ENCODE data around the gene ZNF189.

Gene ZNF189

GRCh38 chr9:101417389-101417788 lies 18.7 kb downstream of the ZNF189 start:
- Histone ChIP-seq H3K9me2 (replicated peaks; ENCODE audit: control insufficient read depth, low read length) (no peaks in the 10 kb centered on the region), H4K20me1 (ENCODE audit: control insufficient read depth, insufficient read depth, low read depth, low read length) (no peaks in the 10 kb centered on the region), H3K79me2 (ENCODE audit: control insufficient read depth, low read length) (no peaks in the 10 kb centered on the region), H3K4me2 (ENCODE audit: low read length) (no peak overlapping the region), H3K4me3 (ENCODE audit: low read length) (no peak overlapping the region), H3K27ac (ENCODE audit: low read depth, low read length) (no peak overlapping the region), H3K27me3 (ENCODE audit: control insufficient read depth, low read length) (no peaks in the 10 kb centered on the region), H3F3A (ENCODE audit: control insufficient read depth, insufficient read depth) (no peaks in the 10 kb centered on the region), H3K4me1 (ENCODE audit: control insufficient read depth, low read length) (no peaks in the 10 kb centered on the region), H3K36me3 (ENCODE audit: control insufficient read depth, low read length) (no peaks in the 10 kb centered on the region), H3K9me3 (ENCODE audit: control insufficient read depth, insufficient read depth, low read length) (no peaks in the 10 kb centered on the region; the same call in 1 of the 2 replicates)
- TF ChIP-seq EZH2phosphoT487 (IDR thresholded peaks at IDR 0.05; ENCODE audit: borderline replicate concordance, low read length) (no peak), CTCF (IDR thresholded peaks at IDR 0.05; ENCODE audit: low read depth, low read length, poor library complexity, severe bottlenecking) (no peak)

- no peak overlapping the region for H3K4me3 ChIP-seq (ENCODE audit: low read length)
- TF ChIP-seq EZH2phosphoT487 (IDR thresholded peaks at IDR 0.05; ENCODE audit: borderline replicate concordance, low read length) (no peak), CTCF (IDR thresholded peaks at IDR 0.05; ENCODE audit: low read depth, low read length, poor library complexity, severe bottlenecking) (no peak)
- no peaks in the 10 kb centered on the region for H3K9me2 ChIP-seq (replicated peaks; ENCODE audit: control insufficient read depth, low read length)
- H3F3A ChIP-seq (ENCODE audit: control insufficient read depth, insufficient read depth): no peaks in the 10 kb centered on the region
- no peaks in the 10 kb centered on the region for H4K20me1 ChIP-seq (ENCODE audit: control insufficient read depth, insufficient read depth, low read depth, low read length)
- H3K36me3 ChIP-seq (ENCODE audit: control insufficient read depth, low read length): no peaks in the 10 kb centered on the region
- no peaks in the 10 kb centered on the region for H3K79me2 ChIP-seq (ENCODE audit: control insufficient read depth, low read length)
- H3K4me1 ChIP-seq (ENCODE audit: control insufficient read depth, low read length): no peaks in the 10 kb centered on the region
- H3K4me2 ChIP-seq (ENCODE audit: low read length): no peak overlapping the region
- H3K27ac ChIP-seq (ENCODE audit: low read depth, low read length): no peak overlapping the region
- no peaks in the 10 kb centered on the region for H3K27me3 ChIP-seq (ENCODE audit: control insufficient read depth, low read length)
- no peaks in the 10 kb centered on the region; the same call in 1 of the 2 replicates for H3K9me3 ChIP-seq (ENCODE audit: control insufficient read depth, insufficient read depth, low read length)
Observed at GRCh38 chr9:101417977-101418376, 19.3 kb downstream of the ZNF189 start.

- Histone ChIP-seq H3K79me2 (ENCODE audit: control insufficient read depth, low read length) (no peaks in the 10 kb centered on the region), H4K20me1 (ENCODE audit: control insufficient read depth, insufficient read depth, low read depth, low read length) (no peaks in the 10 kb centered on the region), H3K9me3 (ENCODE audit: control insufficient read depth, insufficient read depth, low read length) (no peaks in the 10 kb centered on the region), H3K9me2 (replicated peaks; ENCODE audit: control insufficient read depth, low read length) (no peaks in the 10 kb centered on the region), H3K27ac (ENCODE audit: low read depth, low read length) (no peak overlapping the region), H3K4me2 (ENCODE audit: low read length) (no peak overlapping the region), H3F3A (ENCODE audit: control insufficient read depth, insufficient read depth) (no peaks in the 10 kb centered on the region), H3K27me3 (ENCODE audit: control insufficient read depth, low read length) (no peaks in the 10 kb centered on the region), H3K4me3 (ENCODE audit: low read length) (no peak overlapping the region), H3K36me3 (ENCODE audit: control insufficient read depth, low read length) (no peaks in the 10 kb centered on the region), H3K4me1 (ENCODE audit: control insufficient read depth, low read length) (no peaks in the 10 kb centered on the region)
- no peak for TF ChIP-seq CTCF (IDR thresholded peaks at IDR 0.05; ENCODE audit: low read depth, low read length, poor library complexity, severe bottlenecking)
- TF ChIP-seq EZH2phosphoT487 (IDR thresholded peaks at IDR 0.05; ENCODE audit: borderline replicate concordance, low read length): no peak
Observed at GRCh38 chr9:101418518-101419430, 20.1 kb downstream of the ZNF189 start.

Data from DOHH2 (cell line).